Testis (tissue), 3 donors: ENCODE measurements around the gene ZBTB7C. TPM values are rescaled to one million over a fixed set of nuclear protein-coding genes. Genes with fewer than 3 reads are reported as not detected.
A peak's percentile ranks its signal among the peaks of the same experiment; 100 is the strongest.

ENCODE experiments used
- DNase-seq: peaks from one replicate; pipeline ENCODE4 v3.0.0-alpha.2; 2019
- H3K27ac ChIP-seq, 2 donors: fragments of 200-600 bp; sonication (generic); one replicate each; pipeline ENCODE4 v1.5.1; 2019
- H3K27me3 ChIP-seq: fragments of 200-600 bp; sonication (generic); one replicate; pipeline ENCODE4 v1.5.1; 2019
- H3K36me3 ChIP-seq: fragments of 200-600 bp; sonication (generic); one replicate; pipeline ENCODE4 v1.5.1; 2017; ENCODE audit warnings: low read depth; ENCODE audit errors: missing control alignments
- H3K4me1 ChIP-seq: fragments of 200-600 bp; sonication (generic); one replicate; pipeline ENCODE4 v1.5.1; 2019
- H3K4me3 ChIP-seq, 2 donors: fragments of 200-600 bp; sonication (generic); one replicate each; pipeline ENCODE4 v1.5.1; 2017 to 2019
- H3K9me3 ChIP-seq: fragments of 200-600 bp; sonication (generic); one replicate; pipeline ENCODE4 v1.5.1; 2017
- POLR2A ChIP-seq: fragments of 450-650 bp; IDR thresholded peaks from one replicate; pipeline ENCODE4 v1.6.1; 2017; ENCODE audit warnings: antibody characterized with exemption, mild to moderate bottlenecking, moderate library complexity
- WGBS, 2 donors: methylation state at CpG; one replicate each; pipeline ENCODE4 v1.1.5; 2018; 5-methylcytosine and 5-hydroxymethylcytosine counted together
- intact Hi-C: fragments of 100-400 bp; cut with DNase I; formaldehyde crosslinking; loops from one replicate; pipeline ENCODE4 v1.15.1; 2023; ENCODE audit warnings: low total_unique reads
- polyA plus RNA-seq: library from polyadenylated mRNA; stranded (reverse); fragments of 350-450 nt; fragmentation: Illumina TruSeq; extraction: RNeasy Lipid Tissue Mini Kit (QIAGEN cat#74804); gene quantifications from one replicate; pipeline ENCODE4 v1.2.3, GENCODE V29; 2014; ENCODE audit warnings: low read depth, low replicate concordance; ENCODE audit not compliant: insufficient read depth
- total RNA-seq, 2 donors: library from RNA; depleted of rRNA; stranded (reverse); fragments of >200 nt; gene quantifications; one replicate each; pipeline ENCODE4 v1.2.3, GENCODE V29; 2016
- TF ChIP-seq, protein P1 (sequence below), 3 experiments: fragments of 450-650 bp in 2 of 3; fragments of 200-600 bp in 1 of 3; sonication (generic) in 1 of 3; IDR thresholded peaks; one replicate each; pipeline ENCODE4 v1.5.1; 2016 to 2019; ENCODE audit warnings: antibody characterized with exemption in 3 of 3, mild to moderate bottlenecking in 2 of 3, moderate library complexity in 1 of 3

ZBTB7C gene
- total and polyA plus RNA-seq, 3 donors from 2014 or later, result 14.1 to 65.4 (median 42.4) TPM

DNA sequence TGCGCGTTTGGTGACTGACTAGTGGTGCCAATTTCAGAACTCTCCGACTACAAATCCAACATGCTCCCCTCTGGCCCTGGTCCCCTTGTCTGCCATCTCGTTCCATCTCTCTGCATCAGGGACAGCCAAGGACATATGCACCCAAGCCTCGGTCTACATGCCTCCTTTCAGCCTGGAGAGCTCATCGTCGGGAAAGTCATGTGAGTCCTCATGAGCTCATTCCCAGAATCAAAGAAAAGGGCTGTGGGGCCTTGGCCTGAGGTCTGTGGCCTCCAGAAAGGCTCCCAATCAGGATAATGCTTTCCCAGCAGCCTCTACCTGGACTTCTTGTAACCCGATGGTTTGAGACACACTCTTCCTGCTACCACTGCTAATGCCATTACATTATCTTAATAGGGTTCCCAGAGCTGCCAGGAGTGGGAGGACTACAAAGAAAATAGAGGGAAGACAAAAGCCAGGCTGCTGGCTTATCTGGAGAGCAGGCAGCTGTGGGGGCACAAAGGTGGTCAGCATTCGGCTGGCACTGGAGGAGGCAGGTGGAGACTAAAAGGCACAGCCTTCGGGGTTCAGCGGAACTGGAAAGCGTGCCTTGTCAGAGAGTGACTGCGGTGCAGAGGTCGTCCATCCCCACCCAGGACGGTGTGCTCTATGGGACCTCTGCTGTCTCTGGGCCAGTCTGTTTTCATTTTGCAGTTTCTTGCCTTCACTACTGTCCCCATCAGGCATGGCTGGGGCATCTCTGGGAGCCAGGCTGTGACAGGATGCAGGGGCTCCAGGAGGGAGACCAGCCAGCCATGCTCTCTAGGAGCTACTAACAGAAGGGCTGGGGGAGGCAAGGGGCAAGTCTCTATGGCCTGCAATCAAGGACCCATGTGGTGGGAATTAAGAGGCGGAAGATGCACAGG is 374.3 kb downstream of the ZBTB7C start:
- 64 to 70% methylated on average over 16 of the region's 16 CpGs for WGBS, 2 donors
- H3K9me3 ChIP-seq, result no peaks in the 10 kb centered on the region
- no peaks in the 10 kb centered on the region for H3K27me3 ChIP-seq
- DNase-seq, result peak; percentile 47
- H3K36me3 ChIP-seq, result no peaks in the 10 kb centered on the region
- no peak for TF ChIP-seq POLR2A
- TF ChIP-seq, protein P1, sequence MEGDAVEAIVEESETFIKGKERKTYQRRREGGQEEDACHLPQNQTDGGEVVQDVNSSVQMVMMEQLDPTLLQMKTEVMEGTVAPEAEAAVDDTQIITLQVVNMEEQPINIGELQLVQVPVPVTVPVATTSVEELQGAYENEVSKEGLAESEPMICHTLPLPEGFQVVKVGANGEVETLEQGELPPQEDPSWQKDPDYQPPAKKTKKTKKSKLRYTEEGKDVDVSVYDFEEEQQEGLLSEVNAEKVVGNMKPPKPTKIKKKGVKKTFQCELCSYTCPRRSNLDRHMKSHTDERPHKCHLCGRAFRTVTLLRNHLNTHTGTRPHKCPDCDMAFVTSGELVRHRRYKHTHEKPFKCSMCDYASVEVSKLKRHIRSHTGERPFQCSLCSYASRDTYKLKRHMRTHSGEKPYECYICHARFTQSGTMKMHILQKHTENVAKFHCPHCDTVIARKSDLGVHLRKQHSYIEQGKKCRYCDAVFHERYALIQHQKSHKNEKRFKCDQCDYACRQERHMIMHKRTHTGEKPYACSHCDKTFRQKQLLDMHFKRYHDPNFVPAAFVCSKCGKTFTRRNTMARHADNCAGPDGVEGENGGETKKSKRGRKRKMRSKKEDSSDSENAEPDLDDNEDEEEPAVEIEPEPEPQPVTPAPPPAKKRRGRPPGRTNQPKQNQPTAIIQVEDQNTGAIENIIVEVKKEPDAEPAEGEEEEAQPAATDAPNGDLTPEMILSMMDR (IDR thresholded peaks at IDR 0.05), result no peak
- H3K4me3 ChIP-seq, result no peak overlapping the region
- H3K27ac ChIP-seq, result peak overlapping the region in 1 of 2 donors; percentile 7
- intact Hi-C loops, result loop anchor here (10.0 kb wide), 1 partner anchor 300 kb away; no protein-coding TSS in a partner anchor
- peaks cover 58% of the 10 kb centered on the region for H3K4me1 ChIP-seq

DNA sequence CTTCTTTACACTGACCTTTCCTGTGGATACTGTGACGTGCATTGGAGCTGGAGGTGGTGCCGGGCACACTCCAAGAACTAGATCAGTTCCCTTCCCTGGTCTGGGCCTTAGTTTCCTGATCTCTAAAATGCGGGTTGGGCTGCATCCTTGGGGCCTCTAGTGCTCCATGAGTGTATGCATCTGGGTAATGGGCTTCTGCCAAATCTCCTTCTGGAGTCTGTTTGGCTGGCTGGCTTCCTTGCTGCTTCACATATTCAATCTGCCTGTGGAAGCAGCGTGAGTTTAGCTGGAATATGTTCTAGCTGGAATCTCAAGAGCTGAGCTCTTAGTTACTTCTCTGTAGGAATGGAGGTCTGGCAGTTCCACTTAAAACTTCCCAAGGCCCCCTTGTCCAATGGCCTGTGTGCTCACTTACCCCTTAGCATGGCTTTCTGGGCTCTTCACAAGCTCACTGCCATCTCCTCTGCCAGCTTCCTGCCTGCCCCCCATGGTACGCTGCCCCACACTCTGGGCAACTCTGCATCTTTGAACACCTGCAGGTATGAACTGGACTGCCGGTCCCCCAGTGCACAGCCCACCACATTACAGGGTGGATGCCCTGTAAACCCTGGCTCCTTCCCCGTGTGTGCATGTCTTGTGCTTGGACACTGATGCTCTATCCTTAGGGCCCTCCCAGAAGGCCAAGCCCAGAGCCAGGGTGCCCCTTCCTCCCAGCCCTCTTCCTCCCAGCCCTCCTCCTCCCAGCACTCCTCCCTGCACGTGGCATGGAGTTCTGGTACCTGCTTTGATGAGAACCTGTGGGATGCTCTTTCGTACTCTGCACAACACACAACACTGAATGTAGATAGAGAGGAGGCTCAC is 375.2 kb downstream of the ZBTB7C start:
- no peaks in the 10 kb centered on the region for H3K27me3 ChIP-seq
- no peak for TF ChIP-seq POLR2A
- TF ChIP-seq, protein P1 (IDR thresholded peaks at IDR 0.05), result no peak
- no peaks in the 10 kb centered on the region for H3K36me3 ChIP-seq
- no peak for DNase-seq
- H3K4me3 ChIP-seq, result no peak overlapping the region
- peak overlapping the region; percentile 7 to 53 for H3K27ac ChIP-seq
- no peaks in the 10 kb centered on the region for H3K9me3 ChIP-seq
- intact Hi-C loops, result loop anchor here (10.0 kb wide), 1 partner anchor 301 kb away; no protein-coding TSS in a partner anchor
- H3K4me1 ChIP-seq, result peaks cover 60% of the 10 kb centered on the region
- WGBS, 2 donors, result 59 to 68% methylated on average over 8 to 9 of the region's 9 CpGs

DNA sequence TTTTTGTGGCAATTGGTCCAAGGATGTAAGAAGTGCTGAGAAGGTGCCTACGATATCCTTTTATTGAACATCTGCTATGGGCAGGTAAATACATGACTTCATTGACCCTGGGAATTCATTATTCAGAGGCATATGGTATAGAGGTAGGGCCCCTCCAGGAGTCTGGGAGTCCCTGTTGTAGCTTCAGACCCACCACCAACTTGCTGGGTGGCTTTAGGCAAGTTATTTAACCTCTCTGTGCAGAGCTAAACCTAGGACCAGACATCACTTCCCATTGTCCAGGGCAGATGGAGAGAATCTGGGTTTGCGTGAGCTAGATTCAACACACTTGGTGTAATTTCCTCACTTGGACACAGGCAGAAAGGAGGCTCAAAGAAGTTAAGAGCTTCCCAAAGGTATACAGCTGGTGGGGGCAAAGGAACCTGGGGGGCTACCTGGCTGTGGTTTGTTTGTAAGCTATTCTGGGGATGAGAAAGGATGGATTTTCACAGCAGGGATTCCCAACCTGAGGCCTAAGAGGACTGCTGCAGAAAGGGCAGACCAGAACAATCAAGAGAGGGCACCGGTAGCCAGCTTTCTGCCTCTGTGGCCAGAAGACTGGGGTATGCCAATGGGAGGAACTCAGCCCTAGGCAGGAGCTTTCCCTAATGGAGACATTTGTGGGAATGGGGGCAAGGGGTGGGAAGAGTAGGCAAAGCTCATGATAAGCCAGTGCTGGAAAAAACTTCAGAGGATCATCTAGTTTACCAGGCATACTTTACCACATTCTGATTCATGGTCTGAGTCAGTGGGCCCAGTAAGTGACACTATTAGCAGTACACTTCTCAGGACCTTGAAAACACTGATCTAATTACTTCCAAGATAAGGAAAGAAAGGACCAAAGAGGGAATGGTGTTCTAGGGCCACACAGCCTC is 376.1 kb downstream of the ZBTB7C start:
- TF ChIP-seq, protein P1 (IDR thresholded peaks at IDR 0.05), result no peak
- no peak for TF ChIP-seq POLR2A
- peaks cover 63% of the 10 kb centered on the region for H3K4me1 ChIP-seq
- intact Hi-C loops, result loop anchor here (10.0 kb wide), 1 partner anchor 302 kb away; no protein-coding TSS in a partner anchor
- peak overlapping the region in 1 of 2 donors; percentile 53 for H3K27ac ChIP-seq
- DNase-seq, result no peak
- WGBS, 2 donors, result 88 to 94% methylated on average over 3 of the region's 3 CpGs
- H3K36me3 ChIP-seq, result no peaks in the 10 kb centered on the region
- no peak overlapping the region for H3K4me3 ChIP-seq
- no peaks in the 10 kb centered on the region for H3K27me3 ChIP-seq
- no peaks in the 10 kb centered on the region for H3K9me3 ChIP-seq

DNA sequence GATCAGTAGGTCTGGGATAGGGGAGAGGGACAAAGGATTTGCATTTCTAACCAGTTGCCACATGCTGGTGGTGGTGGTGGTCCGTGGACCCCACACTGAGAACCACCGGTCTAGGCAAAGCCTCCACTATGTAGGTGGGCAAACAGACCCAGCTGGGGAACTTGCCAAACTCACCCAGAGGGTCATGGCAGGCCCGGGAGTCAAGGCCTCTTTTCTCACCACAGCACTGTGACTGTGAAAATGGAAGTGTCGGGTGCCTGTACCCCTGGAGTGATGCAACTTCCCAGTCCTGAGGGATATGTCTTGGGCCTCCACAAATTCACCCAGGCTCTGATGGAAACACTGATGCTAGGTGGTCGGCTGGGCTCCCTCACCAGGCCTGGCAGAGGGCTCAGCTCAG is 377.5 kb downstream of the ZBTB7C start:
- Histone ChIP-seq H3K27me3 (no peaks in the 10 kb centered on the region), H3K36me3 (no peaks in the 10 kb centered on the region), H3K4me1 (peaks cover 63% of the 10 kb centered on the region), H3K9me3 (no peaks in the 10 kb centered on the region), H3K4me3 (no peak overlapping the region), H3K27ac (no peak overlapping the region)
- intact Hi-C loops, result loop anchor here (10.0 kb wide), 1 partner anchor 303 kb away; no protein-coding TSS in a partner anchor
- DNase-seq, result no peak
- no peak for TF ChIP-seq POLR2A
- TF ChIP-seq, protein P1 (IDR thresholded peaks at IDR 0.05), result no peak
- WGBS, 2 donors, result 61 to 78% methylated on average over 4 to 5 of the region's 5 CpGs
